GM10248 (cell line): Measurements from ENCODE around the gene KCTD5.

ENCODE experiments used
- CTCF ChIA-PET: fragments of 300-600 bp; sonication (Branson Sonifier 250); formaldehyde crosslinking; extraction: SDS; loops from one replicate; lab custom pipeline; 2021; ENCODE audit warnings: antibody characterized with exemption; lab: Yijun Ruan, JAX
- POLR2A ChIA-PET: fragments of 350-650 bp; sonication (Branson Sonifier 250); formaldehyde crosslinking; extraction: SDS; loops from one replicate; lab custom pipeline; 2020; ENCODE audit warnings: antibody characterized with exemption; lab: Yijun Ruan, JAX
- DNase-seq: peaks from one replicate; pipeline ENCODE4 v3.0.0; 2012; ENCODE audit errors: extremely low spot score
- CTCF ChIP-seq: IDR thresholded peaks from 2 replicates; pipeline ENCODE4 v1.5.1; 2012; ENCODE audit warnings: mild to moderate bottlenecking, low read depth; ENCODE audit errors: extremely low read depth, missing control alignments, control extremely low read depth

Gene KCTD5

DNA sequence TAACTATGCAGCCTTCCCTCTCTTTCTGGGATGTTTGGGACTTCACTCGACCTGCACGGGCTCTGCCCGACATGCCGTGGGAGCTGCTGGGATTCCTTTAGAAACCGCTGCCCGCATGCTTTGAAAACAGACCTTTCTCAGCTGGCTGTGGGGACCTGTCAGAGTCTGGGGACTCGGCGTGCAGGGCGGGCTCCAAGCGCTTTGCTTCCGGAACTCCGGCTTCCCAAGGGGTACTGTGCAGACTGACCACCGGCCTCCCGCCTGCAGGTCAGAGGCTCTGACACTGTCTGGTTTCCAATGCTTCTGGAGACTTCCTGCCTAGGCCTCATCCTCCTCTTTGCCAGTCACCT, 25.9 kb downstream of the KCTD5 start:
- ChIA-PET POLR2A (no interaction called here), CTCF (no interaction called here)
- no peak for TF ChIP-seq CTCF
- no peak for DNase-seq

- ChIA-PET CTCF (interaction anchor here (1.3 kb wide), 1 partner anchor 11 kb away, joined by 3 read pairs; the partner anchor contains the start of gene PRSS27), POLR2A (no interaction called here)
- DNase-seq = no peak
- no peak for TF ChIP-seq CTCF
Observed at GRCh38 chr16:2708955-2709587, 26.7 kb downstream of the KCTD5 start.

GRCh38 chr16:2709588-2709984, 27.3 kb downstream of the KCTD5 start:
- no peak for DNase-seq
- no peak for TF ChIP-seq CTCF
- ChIA-PET CTCF (interaction anchor here (1.3 kb wide), 1 partner anchor 11 kb away, joined by 3 read pairs; the partner anchor contains the start of gene PRSS27), POLR2A (no interaction called here)

GRCh38 chr16:2710021-2710710, 27.8 kb downstream of the KCTD5 start:
- CTCF ChIA-PET = interaction anchor here (1.3 kb wide), 1 partner anchor 10 kb away, joined by 3 read pairs; the partner anchor contains the start of gene PRSS27
- no peak for TF ChIP-seq CTCF
- POLR2A ChIA-PET = no interaction called here
- DNase-seq = no peak

- ChIA-PET POLR2A (interaction anchor here (1.2 kb wide), 1 partner anchor 29 kb away, joined by 3 read pairs; the partner anchor contains the start of gene KCTD5), CTCF (no interaction called here)
- TF ChIP-seq CTCF = no peak
- no peak for DNase-seq
Observed at GRCh38 chr16:2710711-2711231, 28.4 kb downstream of the KCTD5 start.

DNA sequence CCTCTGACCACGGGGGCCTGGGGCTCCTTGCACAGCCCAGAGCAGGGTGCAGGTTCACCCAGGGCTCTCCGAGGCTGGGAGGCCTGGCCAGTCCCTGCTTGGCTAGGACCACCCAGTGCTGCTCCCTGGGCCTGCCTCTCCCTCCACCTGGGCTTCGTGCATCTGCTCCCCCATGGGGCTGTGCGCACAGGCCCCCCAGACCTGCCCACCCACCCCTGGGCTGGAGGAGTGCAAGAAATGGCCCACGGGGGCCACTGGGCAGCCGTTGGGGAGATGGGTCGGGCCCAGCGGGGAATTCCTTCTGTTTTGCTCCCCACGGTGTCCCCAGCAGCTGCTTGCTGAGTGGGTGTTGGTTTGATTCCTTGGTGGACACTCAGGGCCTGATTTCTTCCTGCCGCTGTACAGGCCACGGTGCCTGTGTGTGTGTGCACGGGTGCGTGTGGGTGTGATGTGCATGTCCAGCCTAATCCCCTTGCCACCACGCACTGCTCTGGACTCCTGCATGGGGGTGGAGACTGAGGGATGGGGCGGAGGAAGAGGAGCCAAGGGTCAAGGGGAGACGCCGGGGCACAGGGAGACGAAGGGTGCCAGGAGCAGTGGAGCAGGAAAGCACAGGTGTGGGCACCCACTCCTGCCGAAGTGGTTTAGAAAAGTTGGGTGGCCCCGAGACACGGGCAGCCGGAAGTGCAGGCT, 29.2 kb downstream of the KCTD5 start:
- TF ChIP-seq CTCF = no peak
- CTCF ChIA-PET = no interaction called here
- no peak for DNase-seq
- POLR2A ChIA-PET = interaction anchor here (1.2 kb wide), 1 partner anchor 29 kb away, joined by 3 read pairs; the partner anchor contains the start of gene KCTD5
